Rectal smooth muscle tissue (tissue), 1 donor: ENCODE measurements around the gene SOCS4.
"Not testable (repeated sequence)": the region's sequence is repeated elsewhere in the genome, so short reads cannot be mapped to it uniquely, and the experiment has no call there.

ENCODE experiments used
- H3K27ac ChIP-seq: one replicate; pipeline ENCODE4 v1.7.0; 2013; ENCODE audit warnings: low read depth, low read length, inconsistent platforms
- H3K27me3 ChIP-seq: one replicate; pipeline ENCODE4 v1.7.0; 2013; ENCODE audit warnings: low read length; ENCODE audit not compliant: control insufficient read depth, insufficient read depth
- H3K36me3 ChIP-seq: one replicate; pipeline ENCODE4 v1.7.0; 2013; ENCODE audit warnings: low read length; ENCODE audit not compliant: control insufficient read depth, insufficient read depth
- H3K4me1 ChIP-seq: one replicate; pipeline ENCODE4 v1.7.0; 2013; ENCODE audit warnings: low read length; ENCODE audit not compliant: control insufficient read depth, insufficient read depth
- H3K4me3 ChIP-seq: one replicate; pipeline ENCODE4 v1.7.0; 2013; ENCODE audit warnings: low read length
- H3K9ac ChIP-seq: one replicate; pipeline ENCODE4 v1.7.0; 2013; ENCODE audit warnings: low read length

Gene SOCS4

GRCh38 chr14:55054098-55054497 is 27.1 kb downstream of the SOCS4 start:
- H3K36me3 ChIP-seq = peaks cover 3% of the 10 kb centered on the region
- peaks cover 14% of the 10 kb centered on the region for H3K4me1 ChIP-seq
- no peak overlapping the region for H3K9ac ChIP-seq
- H3K27ac ChIP-seq = no peak overlapping the region
- no peaks in the 10 kb centered on the region for H3K27me3 ChIP-seq
- no peak overlapping the region for H3K4me3 ChIP-seq

- no peak overlapping the region for H3K9ac ChIP-seq
- no peaks in the 10 kb centered on the region for H3K27me3 ChIP-seq
- H3K4me1 ChIP-seq = peaks cover 4% of the 10 kb centered on the region
- peaks cover 6% of the 10 kb centered on the region for H3K36me3 ChIP-seq
- no peak overlapping the region for H3K27ac ChIP-seq
- no peak overlapping the region for H3K4me3 ChIP-seq
These were observed 30.9 kb downstream of the SOCS4 start for GRCh38 chr14:55057919-55058318.

- Histone ChIP-seq H3K4me1 (no peaks in the 10 kb centered on the region), H3K36me3 (peaks cover 8% of the 10 kb centered on the region), H3K9ac (no peak overlapping the region), H3K4me3 (no peak overlapping the region), H3K27me3 (no peaks in the 10 kb centered on the region), H3K27ac (no peak overlapping the region)
These were observed 32.3 kb downstream of the SOCS4 start for GRCh38 chr14:55059333-55059732.

GRCh38 chr14:55062517-55063351 is 35.7 kb downstream of the SOCS4 start:
- H3K27ac ChIP-seq = no peak overlapping the region
- H3K36me3 ChIP-seq = peaks cover 8% of the 10 kb centered on the region
- H3K4me1 ChIP-seq = peaks cover 3% of the 10 kb centered on the region
- H3K9ac ChIP-seq = no peak overlapping the region
- H3K4me3 ChIP-seq = no peak overlapping the region
- no peaks in the 10 kb centered on the region for H3K27me3 ChIP-seq

GRCh38 chr14:55064896-55065295 is 37.9 kb downstream of the SOCS4 start:
- H3K27ac ChIP-seq, H3K27me3 ChIP-seq, H3K4me3 ChIP-seq, H3K4me1 ChIP-seq, H3K36me3 ChIP-seq, H3K9ac ChIP-seq: not testable (repeated sequence)

GRCh38 chr14:55065411-55065810 is 38.4 kb downstream of the SOCS4 start:
- Histone ChIP-seq H3K9ac (no peak overlapping the region), H3K27me3 (no peaks in the 10 kb centered on the region), H3K27ac (no peak overlapping the region), H3K36me3 (peaks cover 5% of the 10 kb centered on the region), H3K4me1 (peaks cover 3% of the 10 kb centered on the region), H3K4me3 (no peak overlapping the region)

GRCh38 chr14:55066223-55066622 is 39.2 kb downstream of the SOCS4 start:
- H3K4me1 ChIP-seq = peaks cover 4% of the 10 kb centered on the region
- no peak overlapping the region for H3K9ac ChIP-seq
- no peak overlapping the region for H3K27ac ChIP-seq
- H3K27me3 ChIP-seq = no peaks in the 10 kb centered on the region
- H3K4me3 ChIP-seq = no peak overlapping the region
- H3K36me3 ChIP-seq = peaks cover 5% of the 10 kb centered on the region

- no peak overlapping the region for H3K4me3 ChIP-seq
- peak overlapping the region; percentile 49 for H3K27ac ChIP-seq
- peaks cover 19% of the 10 kb centered on the region for H3K4me1 ChIP-seq
- no peak overlapping the region for H3K9ac ChIP-seq
- no peaks in the 10 kb centered on the region for H3K27me3 ChIP-seq
- no peaks in the 10 kb centered on the region for H3K36me3 ChIP-seq
These were observed 44.0 kb downstream of the SOCS4 start for GRCh38 chr14:55070981-55071411.

GRCh38 chr14:55071870-55072640 is 45.0 kb downstream of the SOCS4 start:
- Histone ChIP-seq H3K9ac (no peak overlapping the region), H3K27me3 (no peaks in the 10 kb centered on the region), H3K36me3 (no peaks in the 10 kb centered on the region), H3K4me3 (no peak overlapping the region), H3K4me1 (peaks cover 19% of the 10 kb centered on the region), H3K27ac (peak overlapping the region; percentile 52)

- Histone ChIP-seq H3K4me1 (peaks cover 19% of the 10 kb centered on the region), H3K27ac (no peak overlapping the region), H3K4me3 (no peak overlapping the region), H3K36me3 (no peaks in the 10 kb centered on the region), H3K9ac (no peak overlapping the region), H3K27me3 (no peaks in the 10 kb centered on the region)
These were observed 46.8 kb downstream of the SOCS4 start for GRCh38 chr14:55073856-55074255.

- Histone ChIP-seq H3K9ac (no peak overlapping the region), H3K4me1 (peaks cover 19% of the 10 kb centered on the region), H3K27me3 (no peaks in the 10 kb centered on the region), H3K27ac (no peak overlapping the region), H3K4me3 (no peak overlapping the region), H3K36me3 (no peaks in the 10 kb centered on the region)
These were observed 47.6 kb downstream of the SOCS4 start for GRCh38 chr14:55074662-55075061.

- Histone ChIP-seq H3K27me3 (no peaks in the 10 kb centered on the region), H3K4me3 (no peak overlapping the region), H3K27ac (no peak overlapping the region), H3K36me3 (no peaks in the 10 kb centered on the region), H3K9ac (no peak overlapping the region), H3K4me1 (peaks cover 19% of the 10 kb centered on the region)
These were observed 48.7 kb downstream of the SOCS4 start for GRCh38 chr14:55075628-55076175.
